Colonic mucosa (tissue), 4 donors: ENCODE data around the gene GCK. TPM values are rescaled to one million over a fixed set of nuclear protein-coding genes. Genes with fewer than 3 reads are reported as not detected.

ENCODE experiments used
- DNase-seq: peaks from one replicate; pipeline ENCODE4 v3.0.0-alpha.2; 2020
- H3K27ac ChIP-seq: fragments of 200-600 bp; one replicate; pipeline ENCODE4 v1.8.0; 2021
- H3K27me3 ChIP-seq: fragments of 200-600 bp; one replicate; pipeline ENCODE4 v1.8.0; 2021
- H3K36me3 ChIP-seq: fragments of 200-600 bp; one replicate; pipeline ENCODE4 v1.8.0; 2021
- H3K4me1 ChIP-seq: fragments of 200-600 bp; one replicate; pipeline ENCODE4 v1.8.0; 2021; ENCODE audit warnings: mild to moderate bottlenecking
- H3K4me3 ChIP-seq: fragments of 200-600 bp; one replicate; pipeline ENCODE4 v1.8.0; 2021
- H3K9ac ChIP-seq, 2 donors: one replicate each; pipeline ENCODE4 v1.7.0; 2013; ENCODE audit warnings: control low read depth in 2 of 2, low read depth in 2 of 2, low read length in 2 of 2
- H3K9me3 ChIP-seq: fragments of 200-600 bp; one replicate; pipeline ENCODE4 v1.8.0; 2021
- CTCF ChIP-seq: fragments of 200-600 bp; IDR thresholded peaks from one replicate; pipeline ENCODE4 v1.8.0; 2022; ENCODE audit warnings: antibody characterized with exemption, mild to moderate bottlenecking
- intact Hi-C: fragments of 100-400 bp; cut with DNase I; formaldehyde crosslinking; loops from one replicate; pipeline ENCODE4 v1.14.1; 2022
- total RNA-seq, 2 donors: library from RNA; stranded (reverse); fragmentation: NEBNext Ultra II Directional in 1 of 2; extraction: Animal tissue kit (Norgen Biotek cat#: 25700) in 1 of 2; gene quantifications; one replicate each; pipeline ENCODE4 v1.2.1, GENCODE V29; 2021
- donor health status: healthy.
- donor health status: DM: no; HTN: no; CAD: no.
- donor health status: DM: no; HTN: no; CAD: no.

The GCK gene
- total RNA-seq, 2 donors from 2014 or later = 0.17 to 0.19 TPM

- no peak for TF ChIP-seq CTCF
- no peak for DNase-seq
- no peaks in the 10 kb centered on the region for H3K36me3 ChIP-seq
- H3K9ac ChIP-seq = no peak overlapping the region
- no peaks in the 10 kb centered on the region for H3K9me3 ChIP-seq
- H3K27me3 ChIP-seq = no peaks in the 10 kb centered on the region
- intact Hi-C loops = no loop called here
- no peak overlapping the region for H3K4me3 ChIP-seq
- no peak overlapping the region for H3K27ac ChIP-seq
- H3K4me1 ChIP-seq = no peaks in the 10 kb centered on the region
Observed at GRCh38 chr7:44183386-44183785, 5.9 kb downstream of the GCK start.

DNA sequence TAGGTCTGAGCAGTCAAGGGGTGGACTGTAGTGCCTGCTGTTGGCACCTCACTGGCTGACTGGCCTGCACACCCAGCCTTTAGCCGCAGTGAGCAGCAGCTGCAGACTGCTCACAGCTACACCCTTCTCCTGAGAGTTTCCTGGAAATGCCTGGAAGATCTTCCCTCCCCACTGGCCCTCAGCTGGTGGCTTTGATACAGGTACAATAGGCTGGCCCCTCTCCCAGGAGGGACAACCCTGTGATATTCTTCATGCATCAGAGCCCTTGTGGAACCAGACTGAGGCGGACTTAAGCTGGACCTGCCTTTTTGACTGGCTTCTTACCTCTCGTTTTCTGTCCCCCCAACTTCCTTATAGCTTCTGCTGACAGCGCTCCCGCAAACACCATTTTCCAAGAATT lies 6.4 kb downstream of the GCK start:
- TF ChIP-seq CTCF = no peak
- intact Hi-C loops = no loop called here
- Histone ChIP-seq H3K4me1 (no peaks in the 10 kb centered on the region), H3K27me3 (no peaks in the 10 kb centered on the region), H3K9me3 (no peaks in the 10 kb centered on the region), H3K36me3 (no peaks in the 10 kb centered on the region), H3K27ac (no peak overlapping the region), H3K4me3 (no peak overlapping the region), H3K9ac (no peak overlapping the region)
- no peak for DNase-seq

DNA sequence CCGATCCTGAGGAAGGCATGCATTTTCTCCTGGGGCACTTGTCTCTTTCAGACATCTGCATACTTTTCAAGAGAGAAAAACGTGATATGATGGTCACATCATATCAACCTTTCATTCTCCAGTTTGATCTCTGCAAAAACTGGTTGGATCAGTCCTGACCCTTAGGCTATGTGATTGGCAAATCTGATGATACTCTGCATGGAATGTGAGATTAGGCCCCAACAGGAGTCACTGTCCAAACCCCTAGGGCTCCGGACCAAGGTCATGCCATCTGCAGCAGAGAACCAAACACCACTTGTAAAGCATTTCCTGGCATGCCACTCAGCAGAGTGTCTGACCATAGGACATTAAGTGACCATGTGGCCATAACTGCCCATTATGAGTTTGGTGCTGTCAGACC lies 8.6 kb downstream of the GCK start:
- no peak overlapping the region for H3K27ac ChIP-seq
- no peak for DNase-seq
- no peaks in the 10 kb centered on the region for H3K9me3 ChIP-seq
- H3K36me3 ChIP-seq = no peaks in the 10 kb centered on the region
- H3K27me3 ChIP-seq = no peaks in the 10 kb centered on the region
- intact Hi-C loops = no loop called here
- H3K4me3 ChIP-seq = no peak overlapping the region
- no peaks in the 10 kb centered on the region for H3K4me1 ChIP-seq
- H3K9ac ChIP-seq = no peak overlapping the region
- TF ChIP-seq CTCF = no peak

GRCh38 chr7:44177570-44178131 lies 11.6 kb downstream of the GCK start:
- no peaks in the 10 kb centered on the region for H3K27me3 ChIP-seq
- intact Hi-C loops = no loop called here
- TF ChIP-seq CTCF = no peak

GRCh38 chr7:44176486-44176885 lies 12.8 kb downstream of the GCK start:
- no peaks in the 10 kb centered on the region for H3K9me3 ChIP-seq
- intact Hi-C loops = no loop called here
- no peak for TF ChIP-seq CTCF

More at GRCh38 chr7:44177570-44178131, 11.6 kb downstream of the GCK start:
- H3K36me3 ChIP-seq = no peaks in the 10 kb centered on the region
- no peak overlapping the region for H3K9ac ChIP-seq
- H3K9me3 ChIP-seq = no peaks in the 10 kb centered on the region
- no peak overlapping the region for H3K27ac ChIP-seq
- no peak for DNase-seq
- no peaks in the 10 kb centered on the region for H3K4me1 ChIP-seq
- no peak overlapping the region for H3K4me3 ChIP-seq

More at GRCh38 chr7:44176486-44176885, 12.8 kb downstream of the GCK start:
- Histone ChIP-seq H3K27ac (no peak overlapping the region), H3K36me3 (no peaks in the 10 kb centered on the region), H3K4me1 (no peaks in the 10 kb centered on the region), H3K27me3 (no peaks in the 10 kb centered on the region), H3K9ac (no peak overlapping the region), H3K4me3 (no peak overlapping the region)
- no peak for DNase-seq
